Aorta (tissue), 5 donors: ENCODE results near the gene LEKR1. TPM values are rescaled to one million over a fixed set of nuclear protein-coding genes. Genes with fewer than 3 reads are reported as not detected.

Experiments
- ATAC-seq: fragments of 200-7000 bp; cut with Tn5 transposase; one replicate; pipeline ENCODE4 v1.9.1; 2022; ENCODE audit warnings: moderate library complexity; ENCODE audit not compliant: low FRiP score
- DNase-seq, 2 donors: peaks; one replicate each; pipeline ENCODE4 v3.0.0-alpha.2; 2020
- H3K27ac ChIP-seq, 2 donors: one replicate each; pipeline ENCODE4 v1.5.1; 2013; ENCODE audit warnings: low read length in 2 of 2, mild to moderate bottlenecking in 2 of 2, moderate library complexity in 2 of 2, control low read depth in 1 of 2, inconsistent platforms in 1 of 2, low read depth in 1 of 2
- H3K27me3 ChIP-seq, 2 donors: one replicate each; pipeline ENCODE4 v1.6.1; 2013; ENCODE audit warnings: control low read depth in 1 of 2, low read length in 1 of 2, mild to moderate bottlenecking in 1 of 2, moderate library complexity in 1 of 2; ENCODE audit not compliant: insufficient read depth in 2 of 2, control insufficient read depth in 1 of 2
- H3K36me3 ChIP-seq, 2 donors: one replicate each; pipeline ENCODE4 v1.6.1; 2013; ENCODE audit warnings: control low read depth in 1 of 2, low read length in 1 of 2, mild to moderate bottlenecking in 1 of 2; ENCODE audit not compliant: insufficient read depth in 2 of 2, control insufficient read depth in 1 of 2
- H3K4me1 ChIP-seq, 2 donors: one replicate each; pipeline ENCODE4 v1.6.1; 2013; ENCODE audit warnings: low read length in 2 of 2, control low read depth in 1 of 2, mild to moderate bottlenecking in 1 of 2, moderate library complexity in 1 of 2; ENCODE audit not compliant: insufficient read depth in 2 of 2, control insufficient read depth in 1 of 2
- H3K4me3 ChIP-seq, 2 donors: one replicate each; pipeline ENCODE4 v1.5.1; 2013; ENCODE audit warnings: low read length in 2 of 2, control low read depth in 1 of 2, mild to moderate bottlenecking in 1 of 2
- H3K9me3 ChIP-seq: one replicate; pipeline ENCODE4 v1.6.1; 2013; ENCODE audit warnings: mild to moderate bottlenecking, low read length; ENCODE audit not compliant: control insufficient read depth
- WGBS, 2 donors: extraction: QIAGEN DNeasy Blood & Tissue Kit; methylation state at CpG; one replicate each; pipeline ENCODE4 v1.1.7; 2013; 5-methylcytosine and 5-hydroxymethylcytosine counted together
- intact Hi-C, 2 donors: fragments of 100-400 bp; cut with DNase I; formaldehyde crosslinking; loops; one replicate each; pipeline versions ENCODE4 v1.14.2 to v1.15.0; 2022
- polyA plus RNA-seq, 2 donors: library from polyadenylated mRNA; stranded (reverse); fragments of 200-250 nt; gene quantifications; one replicate each; pipeline ENCODE4 v1.2.3, GENCODE V29; 2013
- total RNA-seq, 2 donors: library from RNA; stranded (reverse); fragmentation: NEBNext Ultra II Directional; extraction: Animal tissue kit (Norgen Biotek cat#: 25700); gene quantifications; one replicate each; pipeline ENCODE4 v1.2.1, GENCODE V29; 2021
- donor health status: healthy with polysubstance abuse.
- donor health status: Bipolar disorder and iron deficiency.
- donor health status: DM: no; HTN: no; CAD: no.
- donor health status: DM: no; HTN: no; CAD: no.
- donor health status: DM: yes; HTN: yes; CAD: no.

The LEKR1 gene
- total and polyA plus RNA-seq, 4 donors, result 0.30 to 1.3 TPM; not detected in 2

DNA sequence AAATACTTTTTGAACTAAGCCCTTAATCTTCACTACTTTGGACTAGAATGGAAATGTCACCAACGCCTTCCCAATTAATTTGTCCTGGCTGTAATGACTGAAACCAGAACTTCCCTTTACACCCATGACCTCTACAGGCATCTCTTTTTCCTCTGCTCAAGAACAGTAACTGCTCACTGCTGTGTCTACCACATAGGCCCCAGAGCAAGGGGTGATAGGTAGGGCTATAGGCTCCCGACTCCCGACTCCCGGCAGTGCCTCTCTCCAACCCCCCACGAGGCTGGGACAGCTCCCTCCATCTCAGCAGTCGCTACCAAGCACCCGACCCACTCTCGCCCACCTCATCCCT lies 384 bp upstream of the LEKR1 start:
- intact Hi-C loops, result loop anchor here in 1 of 2 donors (5.0 kb wide), 2 partner anchors 133 to 148 kb away; no protein-coding TSS in a partner anchor
- WGBS, 2 donors, result 5 to 7% methylated on average over 8 of the region's 8 CpGs
- DNase-seq (no peak), ATAC-seq (no peak)
- Histone ChIP-seq H3K27me3 (no peaks in the 10 kb centered on the region), H3K27ac (peak overlapping the region in 1 of 2 donors; percentile 37), H3K4me1 (no peaks in the 10 kb centered on the region), H3K4me3 (peak overlapping the region; percentile 52 to 79), H3K36me3 (no peaks in the 10 kb centered on the region), H3K9me3 (no peaks in the 10 kb centered on the region)

DNA sequence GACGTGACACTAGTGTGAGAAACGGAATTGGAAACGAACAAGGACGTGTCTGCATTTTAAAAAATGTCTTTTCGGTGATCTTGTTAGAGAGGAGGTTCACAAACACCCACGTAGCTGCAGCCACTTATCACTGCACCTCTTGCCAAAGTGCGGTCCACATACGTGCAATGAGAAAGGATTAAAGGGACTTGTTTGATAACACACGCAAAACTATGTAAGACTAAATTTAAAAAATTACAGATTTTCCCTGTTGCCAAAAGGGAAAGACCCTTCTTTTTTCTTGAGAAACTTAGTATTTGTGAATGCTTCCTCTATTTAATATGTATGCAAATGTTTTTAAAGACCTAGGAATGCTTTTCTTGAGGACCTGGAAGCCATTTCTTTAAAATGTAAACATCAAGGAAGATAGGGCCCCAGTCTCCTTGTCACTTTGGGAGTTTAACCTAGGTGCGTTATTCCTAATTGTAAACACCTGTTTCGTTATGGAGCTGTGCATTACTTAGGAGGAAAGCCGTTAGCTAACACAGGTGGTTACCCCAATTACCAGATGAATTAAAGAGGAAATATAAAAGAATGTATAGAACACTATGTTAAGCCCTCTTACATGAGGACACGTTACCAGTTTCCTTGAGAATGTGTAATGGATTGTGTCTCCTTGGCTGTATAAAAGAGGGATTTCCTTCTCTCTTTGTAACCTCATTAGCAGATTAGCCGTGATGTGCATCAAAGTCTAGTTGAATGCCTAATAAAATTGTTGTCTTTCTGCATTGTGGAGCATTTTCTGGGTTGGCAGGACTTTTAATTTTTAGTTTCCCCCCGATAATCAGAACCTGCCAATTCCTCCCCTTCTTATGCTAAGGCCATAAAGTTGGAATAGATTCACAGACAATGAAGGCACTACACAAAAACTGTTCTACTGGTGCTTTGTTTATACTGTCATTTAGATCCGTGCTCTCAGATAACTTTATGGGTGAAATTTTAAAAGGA lies 1.0 kb downstream of the LEKR1 start:
- intact Hi-C loops, result loop anchor here in 1 of 2 donors (5.0 kb wide), 2 partner anchors 135 to 150 kb away; no protein-coding TSS in a partner anchor
- Histone ChIP-seq H3K4me3 (peak overlapping the region; percentile 52 to 79), H3K36me3 (no peaks in the 10 kb centered on the region), H3K27ac (peak overlapping the region in 1 of 2 donors; percentile 84), H3K9me3 (no peaks in the 10 kb centered on the region), H3K4me1 (no peaks in the 10 kb centered on the region), H3K27me3 (no peaks in the 10 kb centered on the region)
- ATAC-seq, result no peak
- no peak for DNase-seq
- WGBS, 2 donors, result 45 to 46% methylated on average over 16 of the region's 16 CpGs

DNA sequence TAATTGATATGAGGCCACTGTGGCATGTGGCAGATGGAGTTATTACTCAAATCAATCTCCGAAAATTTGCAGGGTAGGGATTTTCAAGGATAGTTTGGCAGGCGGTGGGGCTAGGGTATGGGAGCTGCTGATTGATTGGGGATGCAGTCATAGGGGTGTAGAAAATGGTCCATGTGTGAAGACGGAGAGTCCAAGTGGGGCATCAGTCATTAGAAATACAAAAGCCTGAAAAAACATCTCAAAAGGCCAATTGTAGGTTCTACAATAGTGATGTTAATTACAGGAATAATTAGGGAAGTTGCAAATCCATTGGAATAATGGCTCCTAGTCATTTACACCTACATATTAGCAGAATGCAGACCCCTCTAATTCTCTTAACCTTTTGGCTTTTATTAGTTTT lies 4.9 kb downstream of the LEKR1 start:
- intact Hi-C loops, result loop anchor here in 1 of 2 donors (10.0 kb wide), 1 partner anchor 244 kb away; no protein-coding TSS in a partner anchor
- WGBS, 2 donors, result 77 to 81% methylated on average over 3 of the region's 3 CpGs

DNA sequence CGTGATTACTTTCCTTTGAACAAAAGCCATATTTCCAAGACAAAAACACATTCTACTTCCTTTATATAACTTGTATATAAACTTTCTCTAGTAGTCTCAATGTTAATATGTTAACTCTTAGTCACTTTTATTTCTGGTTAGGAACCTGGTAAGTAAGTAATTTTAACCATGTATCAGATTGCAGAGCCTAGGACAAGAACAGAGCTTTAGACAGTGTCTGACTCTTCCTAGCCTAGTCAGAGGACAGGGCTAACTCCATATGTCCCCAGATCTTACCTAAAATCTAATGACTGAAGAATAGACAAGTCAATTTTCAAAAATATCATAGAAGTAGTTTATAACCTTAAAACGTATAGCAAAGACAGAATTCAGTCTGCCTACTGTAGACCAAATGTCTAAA lies 8.3 kb downstream of the LEKR1 start:
- no peaks in the 10 kb centered on the region for H3K9me3 ChIP-seq
- H3K4me1 ChIP-seq, result no peaks in the 10 kb centered on the region
- intact Hi-C loops, result loop anchor here in 1 of 2 donors (10.0 kb wide), 1 partner anchor 240 kb away; no protein-coding TSS in a partner anchor
- 67 to 68% methylated on average over 2 of the region's 2 CpGs for WGBS, 2 donors
- ATAC-seq (no peak), DNase-seq (no peak)
- H3K27me3 ChIP-seq, result no peaks in the 10 kb centered on the region
- H3K4me3 ChIP-seq, result no peak overlapping the region
- H3K27ac ChIP-seq, result no peak overlapping the region
- H3K36me3 ChIP-seq, result no peaks in the 10 kb centered on the region

More for the DNA sequence above, 4.9 kb downstream of the LEKR1 start:
- H3K4me3 ChIP-seq, result no peak overlapping the region
- H3K27me3 ChIP-seq, result no peaks in the 10 kb centered on the region
- ATAC-seq, result no peak
- H3K27ac ChIP-seq, result no peak overlapping the region
- no peaks in the 10 kb centered on the region for H3K9me3 ChIP-seq
- no peak for DNase-seq
- H3K4me1 ChIP-seq, result no peaks in the 10 kb centered on the region
- H3K36me3 ChIP-seq, result no peaks in the 10 kb centered on the region

DNA sequence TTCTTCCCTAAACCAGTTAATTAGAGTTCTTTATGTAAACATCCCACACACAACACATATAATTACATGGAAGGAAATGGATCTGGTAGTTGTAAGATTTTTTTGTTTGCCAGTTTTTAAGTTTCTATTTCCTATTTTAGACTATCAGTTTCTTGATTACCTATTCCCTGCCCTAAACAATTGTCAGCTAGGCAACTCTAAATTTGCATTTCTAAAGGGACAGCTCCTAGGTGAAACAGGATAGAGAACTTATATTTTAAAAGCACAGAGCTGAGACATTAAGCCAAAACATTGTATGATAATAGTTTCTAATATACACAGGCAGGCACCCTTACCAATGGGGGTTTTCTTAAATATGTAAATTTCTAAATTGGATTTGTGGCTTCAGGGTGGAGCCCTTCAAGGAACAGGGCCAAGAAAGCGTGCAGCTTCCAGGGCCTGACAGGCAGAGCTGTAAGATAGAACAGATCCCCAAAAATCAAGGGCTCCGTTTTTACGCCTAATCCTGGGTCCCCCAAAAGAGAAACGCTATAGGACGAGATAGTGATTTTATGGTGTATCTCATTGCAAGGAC lies 8.9 kb downstream of the LEKR1 start:
- Histone ChIP-seq H3K9me3 (no peaks in the 10 kb centered on the region), H3K4me1 (no peaks in the 10 kb centered on the region), H3K27me3 (no peaks in the 10 kb centered on the region), H3K36me3 (no peaks in the 10 kb centered on the region), H3K4me3 (no peak overlapping the region), H3K27ac (no peak overlapping the region)
- intact Hi-C loops, result loop anchor here in 1 of 2 donors (10.0 kb wide), 1 partner anchor 240 kb away; no protein-coding TSS in a partner anchor
- ATAC-seq (no peak), DNase-seq (no peak)
- WGBS, 2 donors, result 89 to 93% methylated on average over 5 of the region's 5 CpGs

DNA sequence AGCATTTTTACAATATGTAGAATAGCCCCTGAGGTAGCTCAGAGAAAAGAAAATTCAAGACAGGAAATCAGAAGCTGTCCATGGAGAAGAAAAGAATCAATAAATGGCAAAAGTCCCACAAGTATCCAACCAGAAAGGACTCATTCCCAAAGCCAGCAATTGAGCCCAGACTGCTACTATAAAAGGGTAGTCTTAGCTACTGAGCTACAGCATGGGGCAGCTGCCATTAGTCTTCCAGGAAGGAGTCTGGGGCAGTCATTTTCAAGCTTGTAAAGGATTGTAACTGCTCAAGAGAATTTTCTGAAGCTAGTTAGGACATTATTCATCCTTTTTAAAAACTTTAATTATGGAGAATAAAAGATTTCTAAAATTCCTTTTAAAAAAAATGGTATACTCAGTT lies 10.5 kb downstream of the LEKR1 start:
- no peak for ATAC-seq
- no peak for DNase-seq
- Histone ChIP-seq H3K27me3 (no peaks in the 10 kb centered on the region), H3K4me3 (no peak overlapping the region), H3K9me3 (no peaks in the 10 kb centered on the region), H3K4me1 (no peaks in the 10 kb centered on the region), H3K27ac (no peak overlapping the region), H3K36me3 (no peaks in the 10 kb centered on the region)
- intact Hi-C loops, result loop anchor here in 1 of 2 donors (10.0 kb wide), 1 partner anchor 238 kb away; no protein-coding TSS in a partner anchor

DNA sequence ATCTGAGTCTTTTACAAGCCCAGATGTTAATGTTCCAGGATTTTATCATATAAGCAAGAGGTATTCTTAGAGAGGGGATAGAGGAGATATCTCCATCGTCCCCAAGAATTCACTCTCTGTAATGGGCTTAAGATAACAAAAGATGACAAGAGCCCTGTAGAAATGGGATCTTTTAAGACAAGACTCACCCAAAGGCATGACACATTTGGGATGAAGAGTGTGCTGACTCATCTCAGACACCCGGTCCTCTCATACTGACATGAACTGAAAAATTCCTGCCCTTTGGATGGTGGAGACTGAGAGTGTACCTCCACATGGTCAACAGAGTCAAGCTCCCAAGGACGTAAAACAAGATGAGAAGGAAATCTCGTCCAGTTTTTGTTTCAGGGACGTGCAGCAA lies 11.0 kb downstream of the LEKR1 start:
- no peak for DNase-seq
- no peaks in the 10 kb centered on the region for H3K4me1 ChIP-seq
- H3K27me3 ChIP-seq, result no peaks in the 10 kb centered on the region
- H3K4me3 ChIP-seq, result no peak overlapping the region
- intact Hi-C loops, result loop anchor here in 1 of 2 donors (10.0 kb wide), 1 partner anchor 238 kb away; no protein-coding TSS in a partner anchor
- H3K36me3 ChIP-seq, result no peaks in the 10 kb centered on the region
- WGBS, 2 donors, result 70 to 74% methylated on average over 5 of the region's 5 CpGs
- no peak overlapping the region for H3K27ac ChIP-seq
- H3K9me3 ChIP-seq, result no peaks in the 10 kb centered on the region
- ATAC-seq, result no peak

DNA sequence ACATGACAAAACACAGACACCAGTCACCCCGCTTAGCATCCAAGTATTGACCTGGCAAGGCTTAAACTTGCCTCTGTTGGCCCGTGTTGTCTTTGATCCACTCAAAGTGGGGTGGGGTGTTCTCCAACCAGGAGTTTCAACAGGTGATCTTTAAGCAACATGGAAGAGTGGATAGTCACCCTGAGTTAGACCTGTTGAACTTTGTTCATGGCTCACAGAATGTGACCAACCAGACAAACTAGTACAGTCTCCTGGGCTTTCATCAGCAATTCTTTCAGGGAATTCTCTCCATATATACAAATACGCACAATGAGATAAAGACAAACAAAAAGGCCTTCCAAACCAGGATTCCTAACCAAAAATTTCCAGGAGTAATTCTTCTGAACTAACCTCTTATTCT lies 11.9 kb downstream of the LEKR1 start:
- Histone ChIP-seq H3K4me3 (no peak overlapping the region), H3K4me1 (peaks cover 0 to 3% of the 10 kb centered on the region in 2 donors), H3K27me3 (no peaks in the 10 kb centered on the region), H3K27ac (no peak overlapping the region), H3K9me3 (no peaks in the 10 kb centered on the region), H3K36me3 (no peaks in the 10 kb centered on the region)
- 94 to 96% methylated on average over 3 of the region's 3 CpGs for WGBS, 2 donors
- DNase-seq (no peak), ATAC-seq (no peak)
- intact Hi-C loops, result loop anchor here in 1 of 2 donors (10.0 kb wide), 1 partner anchor 237 kb away; no protein-coding TSS in a partner anchor
